ENCODE results near the gene RPS6KA2.
A peak's percentile ranks its signal among the peaks of the same experiment; 100 is the strongest.

Gene RPS6KA2
- total RNA-seq, result 26.9 to 31.1 reads per million in 2 experiments

DNA sequence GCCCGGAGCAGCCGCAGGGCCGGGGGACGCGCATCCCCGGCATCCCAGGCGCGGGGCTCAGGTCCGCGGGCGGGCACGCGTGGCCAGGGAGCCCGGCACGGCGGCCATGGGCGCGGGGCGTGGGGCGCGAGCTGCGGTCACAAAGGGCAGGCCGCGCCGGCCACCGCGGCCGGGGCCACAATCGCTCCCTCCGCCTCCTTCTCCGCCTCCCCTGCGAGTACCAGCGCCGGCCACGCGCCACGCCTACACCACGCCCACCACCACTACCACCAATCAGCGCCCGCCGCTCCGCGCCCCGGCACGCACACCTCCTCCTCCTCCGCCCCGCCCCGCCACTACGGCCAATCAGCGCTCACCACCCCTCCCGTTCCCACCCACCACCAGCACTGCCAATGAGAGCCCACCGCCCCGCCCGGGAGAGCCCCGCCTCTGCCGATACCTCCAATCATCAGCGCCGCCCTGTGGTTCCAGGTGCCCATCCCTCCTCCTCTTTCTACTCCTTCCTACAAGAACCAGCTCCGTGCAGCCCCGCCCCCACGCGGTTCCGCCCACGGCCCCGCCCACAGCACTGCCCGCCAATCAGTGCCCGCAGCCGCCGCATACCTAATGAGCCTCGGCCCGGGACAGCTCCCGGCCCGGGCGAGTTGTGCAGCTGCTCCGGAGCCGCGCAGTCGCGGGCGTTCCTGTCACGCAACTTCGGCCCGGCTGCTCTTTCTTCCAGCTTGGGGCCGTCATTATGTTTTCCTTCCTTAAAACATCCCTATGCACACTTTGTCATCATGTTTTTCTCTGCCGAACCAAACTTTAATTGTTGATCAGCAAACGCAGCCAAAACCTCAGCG, at the start of gene RPS6KA2:
RPS6KA2 (minus strand) TSS at position 219 of the 842 bp plus-strand sequence. CDS start 232 bp downstream, outside the sequence.
- peak; percentile 100 for DNase-seq (ENCODE audit: low read depth)

- DNase-seq (ENCODE audit: low read depth), result no peak
Observed at GRCh38 chr6:166676270-166676860, 49.3 kb upstream of the RPS6KA2 start.

DNA sequence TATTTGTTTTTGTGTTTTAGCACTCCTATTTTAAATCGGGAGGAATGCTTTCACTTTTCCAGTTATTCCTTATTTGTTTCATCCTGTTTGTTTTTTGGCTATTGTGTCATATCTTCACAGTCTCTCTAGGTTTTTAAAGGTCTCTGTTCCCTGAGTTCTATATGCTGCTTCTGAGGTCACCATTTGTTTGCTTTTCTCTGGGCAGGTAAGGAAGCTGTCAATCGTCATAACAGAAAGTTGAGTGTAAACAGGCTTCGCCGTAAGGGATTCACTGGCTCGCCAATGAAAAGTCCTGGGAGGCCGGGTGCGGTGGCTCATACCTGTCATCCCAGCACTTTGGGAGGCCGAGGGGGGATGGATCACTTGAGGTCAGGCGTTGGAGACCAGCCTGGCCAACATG, 48.7 kb upstream of the RPS6KA2 start:
- no peak for DNase-seq (ENCODE audit: low read depth)

GRCh38 chr6:166673309-166673708, 46.3 kb upstream of the RPS6KA2 start:
- DNase-seq (ENCODE audit: low read depth), result no peak

DNA sequence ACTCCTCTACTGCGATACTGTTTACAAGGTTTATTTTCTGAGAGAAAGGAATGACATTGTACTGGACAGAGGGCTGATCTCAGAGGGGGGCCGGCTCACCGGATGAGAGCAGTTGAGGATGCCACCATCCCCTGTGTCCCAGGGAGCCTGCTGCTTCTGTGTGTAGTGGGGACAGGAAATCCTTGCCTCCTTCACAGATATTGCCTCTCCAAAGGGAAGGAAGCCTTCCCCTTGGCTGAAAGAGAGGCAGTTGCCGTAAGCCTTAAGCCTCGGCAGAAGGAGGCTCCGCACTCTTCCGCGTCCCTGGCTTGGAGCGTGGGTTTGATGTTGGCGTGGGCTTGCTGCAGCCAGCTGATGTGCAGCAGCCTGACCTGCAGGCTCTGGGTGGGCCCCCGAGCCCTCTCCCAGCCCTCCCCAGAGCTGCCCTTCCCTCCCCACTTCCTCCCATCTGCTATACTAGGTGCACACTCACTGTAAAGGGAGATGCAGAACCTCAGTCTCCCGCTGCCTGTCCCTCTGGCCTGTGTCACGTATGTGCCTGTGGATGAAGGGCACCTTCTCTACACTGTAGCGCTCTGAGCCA, 45.7 kb upstream of the RPS6KA2 start:
- DNase-seq (ENCODE audit: low read depth), result no peak

GRCh38 chr6:166672146-166672545, 45.1 kb upstream of the RPS6KA2 start:
- no peak for DNase-seq (ENCODE audit: low read depth)

GRCh38 chr6:166671434-166672081, 44.5 kb upstream of the RPS6KA2 start:
- no peak for DNase-seq (ENCODE audit: low read depth)

DNA sequence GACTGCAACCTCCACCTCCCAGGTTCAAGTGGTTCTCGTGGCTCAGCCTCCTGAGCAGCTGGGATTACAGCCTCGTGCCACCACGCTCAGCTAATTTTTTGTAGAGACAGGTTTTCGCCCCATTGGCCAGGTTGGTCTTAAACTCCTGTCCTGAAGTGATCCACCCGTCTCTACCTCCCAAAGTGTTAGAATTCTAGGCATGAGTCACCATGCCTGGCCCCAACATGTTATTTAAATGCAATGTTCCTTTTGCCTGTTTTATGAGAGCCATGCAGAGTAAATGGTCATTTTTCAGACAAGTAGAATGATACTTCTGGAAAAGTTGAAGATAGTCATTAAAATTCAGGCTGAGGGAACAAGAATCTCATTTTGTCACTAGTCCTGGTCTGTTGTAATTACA, 43.8 kb upstream of the RPS6KA2 start:
- DNase-seq (ENCODE audit: low read depth), result no peak

GRCh38 chr6:166670013-166670412, 43.0 kb upstream of the RPS6KA2 start:
- no peak for DNase-seq (ENCODE audit: low read depth)

DNA sequence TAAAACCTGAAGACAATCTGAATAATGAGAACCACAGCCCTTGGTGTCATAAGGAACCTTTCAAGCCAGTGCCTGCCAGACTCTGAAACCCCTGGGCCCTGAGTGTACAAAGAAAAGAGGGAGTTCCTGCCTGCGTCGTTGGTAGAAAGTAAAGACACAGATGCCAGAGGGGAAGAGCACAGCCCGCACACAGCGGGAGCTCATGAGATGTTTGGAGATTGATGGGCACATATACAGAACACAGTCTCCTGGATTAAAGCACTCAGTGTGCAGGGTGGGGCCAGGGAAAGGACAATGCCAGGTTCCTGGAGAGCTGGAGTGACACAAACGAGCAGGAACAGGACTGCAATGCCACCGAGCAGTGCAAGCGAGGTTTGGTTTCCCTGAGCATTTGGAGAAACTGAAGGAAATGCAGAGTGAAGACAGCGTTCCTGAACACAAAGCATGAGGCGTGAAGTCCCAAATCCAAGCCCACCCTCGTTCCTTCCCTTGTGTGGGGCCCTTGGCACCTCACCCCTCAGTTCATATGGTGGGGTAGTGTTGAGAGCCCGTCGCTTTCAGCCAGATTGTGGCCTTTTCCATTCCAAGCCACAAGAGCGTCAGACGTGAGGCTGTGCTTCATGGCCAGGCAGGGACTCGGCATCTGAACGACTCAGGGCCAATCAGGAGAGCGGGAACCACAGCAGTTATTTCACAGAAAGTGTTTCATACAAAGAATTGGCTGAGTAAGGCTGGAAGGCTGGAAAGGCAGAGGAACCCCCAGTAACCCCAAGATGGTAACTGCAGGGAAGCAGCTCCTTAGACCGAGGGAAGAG, 41.0 kb upstream of the RPS6KA2 start:
- DNase-seq (ENCODE audit: low read depth), result no peak

DNA sequence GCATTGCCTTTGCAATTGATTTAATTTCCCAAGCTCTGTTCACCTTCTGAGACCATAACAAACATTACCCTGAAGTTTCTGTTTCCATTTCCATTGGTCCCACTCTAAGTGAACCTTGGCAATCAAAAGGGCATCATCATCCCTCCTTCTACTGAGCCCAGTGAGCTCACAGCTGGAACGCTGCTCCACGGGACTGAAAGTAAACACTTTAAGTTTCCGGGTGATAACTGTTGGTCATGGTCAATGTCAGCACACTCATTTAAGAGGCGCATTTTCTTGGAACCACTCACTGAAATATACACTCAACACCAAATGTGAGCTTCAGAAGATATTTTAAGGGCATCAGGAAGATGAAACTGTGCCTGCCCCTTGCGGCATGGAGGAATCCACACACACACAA, 37.1 kb upstream of the RPS6KA2 start:
- no peak for DNase-seq (ENCODE audit: low read depth)

GRCh38 chr6:166663568-166663967, 36.5 kb upstream of the RPS6KA2 start:
- no peak for DNase-seq (ENCODE audit: low read depth)

- no peak for DNase-seq (ENCODE audit: low read depth)
Observed at GRCh38 chr6:166662690-166663089, 35.6 kb upstream of the RPS6KA2 start.

DNA sequence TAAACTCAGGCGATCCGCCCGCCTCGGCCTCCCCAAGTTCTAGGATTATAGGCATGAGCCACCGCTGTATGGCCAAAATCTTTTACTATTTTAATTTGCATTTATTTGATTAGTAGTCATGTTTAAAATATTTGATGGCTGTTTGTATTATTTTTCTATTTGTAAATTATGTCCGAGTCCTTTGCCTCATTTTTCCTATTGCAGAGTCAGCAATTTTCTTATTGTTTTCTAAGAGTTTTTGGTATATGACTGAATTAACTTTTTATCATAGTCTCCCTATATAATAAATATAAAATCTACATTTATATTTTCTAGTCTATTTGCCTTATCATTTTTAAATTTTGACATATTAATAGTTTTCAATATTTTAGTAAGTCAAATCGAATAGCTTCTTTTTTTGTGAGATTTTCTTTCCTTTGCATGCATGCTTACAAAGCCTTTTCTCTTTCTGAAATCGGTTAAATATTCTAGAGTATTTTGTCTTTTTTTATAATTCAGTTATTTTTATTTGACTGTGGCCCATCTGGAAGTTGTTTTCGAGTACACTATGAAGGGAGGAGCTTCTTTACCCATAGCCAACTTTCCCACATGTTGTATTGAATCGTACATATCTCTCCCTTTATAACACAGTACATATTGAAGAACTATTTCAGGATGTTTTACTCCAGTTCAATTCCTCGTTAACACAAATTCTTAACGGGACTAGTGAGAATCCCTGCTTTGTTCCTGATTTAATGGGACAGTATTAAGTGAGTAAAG, 34.5 kb upstream of the RPS6KA2 start:
- no peak for DNase-seq (ENCODE audit: low read depth)

GRCh38 chr6:166660157-166660688, 33.2 kb upstream of the RPS6KA2 start:
- DNase-seq (ENCODE audit: low read depth), result no peak

GRCh38 chr6:166659581-166659980, 32.5 kb upstream of the RPS6KA2 start:
- DNase-seq (ENCODE audit: low read depth), result no peak

DNA sequence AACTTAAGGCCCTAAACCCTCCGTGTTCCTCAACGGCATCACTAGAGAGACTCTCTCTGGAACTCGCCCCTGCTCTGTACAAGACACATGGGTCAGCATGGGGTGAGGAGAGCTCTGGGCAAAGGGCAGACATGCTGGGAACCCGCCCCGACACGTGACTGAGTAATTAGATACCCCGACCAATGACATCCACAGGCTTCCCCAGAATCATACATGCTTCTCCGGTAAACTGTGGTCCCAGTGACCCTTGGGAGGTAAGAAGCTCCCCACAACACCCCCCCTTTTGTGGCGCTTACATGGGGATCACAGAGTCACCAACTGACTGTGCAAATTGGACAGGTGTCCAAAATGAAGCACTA, 31.7 kb upstream of the RPS6KA2 start:
- DNase-seq (ENCODE audit: low read depth), result no peak

DNA sequence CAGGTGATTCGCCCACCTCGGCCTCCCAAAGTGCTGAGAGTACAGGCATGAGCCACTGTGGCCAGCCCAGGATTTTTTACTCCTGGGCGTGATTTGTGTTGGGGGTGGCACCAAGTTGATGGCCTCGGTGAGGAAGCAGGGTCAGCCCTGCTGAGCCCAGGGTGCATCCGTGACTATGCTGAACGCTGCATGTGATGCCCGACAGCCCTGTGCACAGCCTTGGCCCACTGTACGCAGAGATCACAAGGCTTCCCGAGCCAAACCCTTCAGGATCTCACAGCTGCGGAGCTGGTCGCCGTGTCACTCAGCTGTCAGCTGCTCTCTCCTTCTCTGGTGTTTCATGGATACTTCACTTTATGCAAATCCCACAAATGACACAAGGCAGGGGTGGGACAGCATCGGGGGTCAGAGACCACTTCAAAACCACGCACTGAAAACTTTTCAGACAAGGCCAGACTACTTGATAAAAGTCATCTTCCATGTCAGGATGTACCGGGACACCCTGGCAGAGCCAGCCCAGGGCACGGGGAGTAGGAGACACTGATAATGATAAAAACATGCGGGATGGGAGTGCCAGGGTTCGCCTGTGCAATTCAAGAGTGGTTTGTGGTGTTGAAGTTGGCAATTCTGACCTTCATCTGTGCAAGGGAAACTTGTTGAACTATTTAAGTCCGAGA, 31.2 kb upstream of the RPS6KA2 start:
- DNase-seq (ENCODE audit: low read depth), result no peak

- DNase-seq (ENCODE audit: low read depth), result no peak
Observed at GRCh38 chr6:166657531-166657930, 30.5 kb upstream of the RPS6KA2 start.
